ENCODE data around the gene CRELD2. TPM values are rescaled to one million over a fixed set of nuclear protein-coding genes. Genes with fewer than 3 reads are reported as not detected.

Gene CRELD2
- total and polyA plus RNA-seq, 2 experiments from 2014 or later = 35.7 to 47.7 TPM

DNA sequence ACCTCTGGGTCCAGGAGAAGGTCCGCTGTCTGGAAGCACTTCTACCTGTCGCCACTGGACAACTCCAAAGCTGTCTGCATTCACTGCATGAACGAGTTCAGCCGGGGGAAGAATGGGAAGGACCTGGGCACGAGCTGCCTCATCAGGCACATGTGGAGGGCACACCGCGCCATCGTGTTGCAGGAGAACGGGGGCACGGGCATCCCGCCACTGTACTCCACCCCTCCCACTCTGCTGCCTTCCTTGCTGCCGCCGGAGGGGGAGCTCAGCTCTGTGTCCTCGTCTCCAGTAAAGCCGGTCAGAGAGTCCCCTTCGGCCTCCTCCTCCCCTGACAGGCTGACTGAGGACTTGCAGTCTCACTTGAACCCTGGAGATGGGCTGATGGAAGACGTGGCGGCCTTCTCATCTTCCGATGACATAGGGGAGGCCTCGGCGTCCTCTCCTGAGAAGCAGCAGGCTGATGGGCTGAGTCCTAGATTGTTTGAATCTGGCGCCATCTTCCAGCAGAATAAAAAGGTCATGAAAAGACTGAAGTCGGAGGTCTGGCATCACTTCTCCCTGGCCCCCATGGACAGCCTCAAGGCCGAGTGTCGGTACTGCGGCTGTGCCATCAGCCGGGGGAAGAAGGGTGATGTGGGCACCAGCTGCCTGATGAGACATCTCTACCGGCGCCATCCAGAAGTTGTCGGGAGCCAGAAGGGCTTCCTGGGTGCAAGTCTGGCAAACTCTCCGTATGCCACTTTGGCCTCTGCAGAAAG, 33.8 kb upstream of the CRELD2 start:
- Mint-ChIP-seq H3K27me3 (ENCODE audit: insufficient read depth, low read depth, poor library complexity) (peaks cover 6% of the 10 kb centered on the region), H3K27ac (no peak overlapping the region), H3K4me1 (peaks cover 10% of the 10 kb centered on the region; the same call in 2 of the 3 replicates), H3K36me3 (ENCODE audit: low read depth) (peaks cover 70% of the 10 kb centered on the region), H3K4me3 (no peak overlapping the region), H3K9me3 (peaks cover 12% of the 10 kb centered on the region)
- Histone ChIP-seq H3F3A (replicated peaks; ENCODE audit: low read depth) (no peaks in the 10 kb centered on the region), H3K27me3 (ENCODE audit: insufficient read depth) (no peaks in the 10 kb centered on the region), H4K20me1 (replicated peaks; ENCODE audit: insufficient read depth) (peaks cover 27% of the 10 kb centered on the region), H3K79me2 (replicated peaks; ENCODE audit: insufficient read depth) (peaks cover 43% of the 10 kb centered on the region), H3K4me1 (ENCODE audit: insufficient read depth) (no peaks in the 10 kb centered on the region), H3K36me3 (ENCODE audit: insufficient read depth) (peaks cover 1% of the 10 kb centered on the region), H3K4me2 (no peak overlapping the region), H2AFZ (no peak overlapping the region), H3K4me3 (no peak overlapping the region), H3K27ac (ENCODE audit: low read depth) (no peak overlapping the region), H3K9me2 (ENCODE audit: insufficient read depth) (no peaks in the 10 kb centered on the region)
- DNase-seq (ENCODE audit: low spot score) (no peak), ATAC-seq (no peak)
- no peak for TF ChIP-seq JUNB (IDR thresholded peaks at IDR 0.05; ENCODE audit: unreplicated experiment)
- no peak for TF ChIP-seq EZH2phosphoT487 (IDR thresholded peaks at IDR 0.05; ENCODE audit: unreplicated experiment)
- TF ChIP-seq, protein P1, sequence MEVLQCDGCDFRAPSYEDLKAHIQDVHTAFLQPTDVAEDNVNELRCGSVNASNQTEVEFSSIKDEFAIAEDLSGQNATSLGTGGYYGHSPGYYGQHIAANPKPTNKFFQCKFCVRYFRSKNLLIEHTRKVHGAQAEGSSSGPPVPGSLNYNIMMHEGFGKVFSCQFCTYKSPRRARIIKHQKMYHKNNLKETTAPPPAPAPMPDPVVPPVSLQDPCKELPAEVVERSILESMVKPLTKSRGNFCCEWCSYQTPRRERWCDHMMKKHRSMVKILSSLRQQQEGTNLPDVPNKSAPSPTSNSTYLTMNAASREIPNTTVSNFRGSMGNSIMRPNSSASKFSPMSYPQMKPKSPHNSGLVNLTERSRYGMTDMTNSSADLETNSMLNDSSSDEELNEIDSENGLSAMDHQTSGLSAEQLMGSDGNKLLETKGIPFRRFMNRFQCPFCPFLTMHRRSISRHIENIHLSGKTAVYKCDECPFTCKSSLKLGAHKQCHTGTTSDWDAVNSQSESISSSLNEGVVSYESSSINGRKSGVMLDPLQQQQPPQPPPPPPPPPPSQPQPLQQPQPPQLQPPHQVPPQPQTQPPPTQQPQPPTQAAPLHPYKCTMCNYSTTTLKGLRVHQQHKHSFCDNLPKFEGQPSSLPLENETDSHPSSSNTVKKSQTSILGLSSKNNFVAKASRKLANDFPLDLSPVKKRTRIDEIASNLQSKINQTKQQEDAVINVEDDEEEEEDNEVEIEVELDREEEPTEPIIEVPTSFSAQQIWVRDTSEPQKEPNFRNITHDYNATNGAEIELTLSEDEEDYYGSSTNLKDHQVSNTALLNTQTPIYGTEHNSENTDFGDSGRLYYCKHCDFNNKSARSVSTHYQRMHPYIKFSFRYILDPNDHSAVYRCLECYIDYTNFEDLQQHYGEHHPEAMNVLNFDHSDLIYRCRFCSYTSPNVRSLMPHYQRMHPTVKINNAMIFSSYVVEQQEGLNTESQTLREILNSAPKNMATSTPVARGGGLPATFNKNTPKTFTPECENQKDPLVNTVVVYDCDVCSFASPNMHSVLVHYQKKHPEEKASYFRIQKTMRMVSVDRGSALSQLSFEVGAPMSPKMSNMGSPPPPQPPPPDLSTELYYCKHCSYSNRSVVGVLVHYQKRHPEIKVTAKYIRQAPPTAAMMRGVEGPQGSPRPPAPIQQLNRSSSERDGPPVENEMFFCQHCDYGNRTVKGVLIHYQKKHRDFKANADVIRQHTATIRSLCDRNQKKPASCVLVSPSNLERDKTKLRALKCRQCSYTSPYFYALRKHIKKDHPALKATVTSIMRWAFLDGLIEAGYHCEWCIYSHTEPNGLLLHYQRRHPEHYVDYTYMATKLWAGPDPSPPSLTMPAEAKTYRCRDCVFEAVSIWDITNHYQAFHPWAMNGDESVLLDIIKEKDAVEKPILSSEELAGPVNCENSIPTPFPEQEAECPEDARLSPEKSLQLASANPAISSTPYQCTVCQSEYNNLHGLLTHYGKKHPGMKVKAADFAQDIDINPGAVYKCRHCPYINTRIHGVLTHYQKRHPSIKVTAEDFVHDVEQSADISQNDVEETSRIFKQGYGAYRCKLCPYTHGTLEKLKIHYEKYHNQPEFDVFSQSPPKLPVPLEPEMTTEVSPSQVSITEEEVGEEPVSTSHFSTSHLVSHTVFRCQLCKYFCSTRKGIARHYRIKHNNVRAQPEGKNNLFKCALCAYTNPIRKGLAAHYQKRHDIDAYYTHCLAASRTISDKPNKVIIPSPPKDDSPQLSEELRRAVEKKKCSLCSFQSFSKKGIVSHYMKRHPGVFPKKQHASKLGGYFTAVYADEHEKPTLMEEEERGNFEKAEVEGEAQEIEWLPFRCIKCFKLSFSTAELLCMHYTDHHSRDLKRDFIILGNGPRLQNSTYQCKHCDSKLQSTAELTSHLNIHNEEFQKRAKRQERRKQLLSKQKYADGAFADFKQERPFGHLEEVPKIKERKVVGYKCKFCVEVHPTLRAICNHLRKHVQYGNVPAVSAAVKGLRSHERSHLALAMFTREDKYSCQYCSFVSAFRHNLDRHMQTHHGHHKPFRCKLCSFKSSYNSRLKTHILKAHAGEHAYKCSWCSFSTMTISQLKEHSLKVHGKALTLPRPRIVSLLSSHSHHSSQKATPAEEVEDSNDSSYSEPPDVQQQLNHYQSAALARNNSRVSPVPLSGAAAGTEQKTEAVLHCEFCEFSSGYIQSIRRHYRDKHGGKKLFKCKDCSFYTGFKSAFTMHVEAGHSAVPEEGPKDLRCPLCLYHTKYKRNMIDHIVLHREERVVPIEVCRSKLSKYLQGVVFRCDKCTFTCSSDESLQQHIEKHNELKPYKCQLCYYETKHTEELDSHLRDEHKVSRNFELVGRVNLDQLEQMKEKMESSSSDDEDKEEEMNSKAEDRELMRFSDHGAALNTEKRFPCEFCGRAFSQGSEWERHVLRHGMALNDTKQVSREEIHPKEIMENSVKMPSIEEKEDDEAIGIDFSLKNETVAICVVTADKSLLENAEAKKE (CRISPR knock-in tag; IDR thresholded peaks at IDR 0.05) = no peak
- TF ChIP-seq ZNF331 (CRISPR knock-in tag; IDR thresholded peaks at IDR 0.05; ENCODE audit: low read depth) = no peak
- no peak for TF ChIP-seq ZNF114 (CRISPR knock-in tag; IDR thresholded peaks at IDR 0.05)
- TF ChIP-seq STAT1 (IDR thresholded peaks at IDR 0.05; ENCODE audit: unreplicated experiment) = no peak
- TF ChIP-seq POLR2AphosphoS5 (IDR thresholded peaks at IDR 0.05; ENCODE audit: low read depth) = no peak
- TF ChIP-seq CREB1 (CRISPR knock-in tag; IDR thresholded peaks at IDR 0.05; ENCODE audit: low read depth) = no peak
- TF ChIP-seq, protein P2, sequence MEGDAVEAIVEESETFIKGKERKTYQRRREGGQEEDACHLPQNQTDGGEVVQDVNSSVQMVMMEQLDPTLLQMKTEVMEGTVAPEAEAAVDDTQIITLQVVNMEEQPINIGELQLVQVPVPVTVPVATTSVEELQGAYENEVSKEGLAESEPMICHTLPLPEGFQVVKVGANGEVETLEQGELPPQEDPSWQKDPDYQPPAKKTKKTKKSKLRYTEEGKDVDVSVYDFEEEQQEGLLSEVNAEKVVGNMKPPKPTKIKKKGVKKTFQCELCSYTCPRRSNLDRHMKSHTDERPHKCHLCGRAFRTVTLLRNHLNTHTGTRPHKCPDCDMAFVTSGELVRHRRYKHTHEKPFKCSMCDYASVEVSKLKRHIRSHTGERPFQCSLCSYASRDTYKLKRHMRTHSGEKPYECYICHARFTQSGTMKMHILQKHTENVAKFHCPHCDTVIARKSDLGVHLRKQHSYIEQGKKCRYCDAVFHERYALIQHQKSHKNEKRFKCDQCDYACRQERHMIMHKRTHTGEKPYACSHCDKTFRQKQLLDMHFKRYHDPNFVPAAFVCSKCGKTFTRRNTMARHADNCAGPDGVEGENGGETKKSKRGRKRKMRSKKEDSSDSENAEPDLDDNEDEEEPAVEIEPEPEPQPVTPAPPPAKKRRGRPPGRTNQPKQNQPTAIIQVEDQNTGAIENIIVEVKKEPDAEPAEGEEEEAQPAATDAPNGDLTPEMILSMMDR (conservative IDR thresholded peaks at IDR 0.05; ENCODE audit: low read depth in 2 of 2) = no peak
- TF ChIP-seq NANOG (IDR thresholded peaks at IDR 0.05; ENCODE audit: borderline replicate concordance) = no peak
- TF ChIP-seq, protein P3, sequence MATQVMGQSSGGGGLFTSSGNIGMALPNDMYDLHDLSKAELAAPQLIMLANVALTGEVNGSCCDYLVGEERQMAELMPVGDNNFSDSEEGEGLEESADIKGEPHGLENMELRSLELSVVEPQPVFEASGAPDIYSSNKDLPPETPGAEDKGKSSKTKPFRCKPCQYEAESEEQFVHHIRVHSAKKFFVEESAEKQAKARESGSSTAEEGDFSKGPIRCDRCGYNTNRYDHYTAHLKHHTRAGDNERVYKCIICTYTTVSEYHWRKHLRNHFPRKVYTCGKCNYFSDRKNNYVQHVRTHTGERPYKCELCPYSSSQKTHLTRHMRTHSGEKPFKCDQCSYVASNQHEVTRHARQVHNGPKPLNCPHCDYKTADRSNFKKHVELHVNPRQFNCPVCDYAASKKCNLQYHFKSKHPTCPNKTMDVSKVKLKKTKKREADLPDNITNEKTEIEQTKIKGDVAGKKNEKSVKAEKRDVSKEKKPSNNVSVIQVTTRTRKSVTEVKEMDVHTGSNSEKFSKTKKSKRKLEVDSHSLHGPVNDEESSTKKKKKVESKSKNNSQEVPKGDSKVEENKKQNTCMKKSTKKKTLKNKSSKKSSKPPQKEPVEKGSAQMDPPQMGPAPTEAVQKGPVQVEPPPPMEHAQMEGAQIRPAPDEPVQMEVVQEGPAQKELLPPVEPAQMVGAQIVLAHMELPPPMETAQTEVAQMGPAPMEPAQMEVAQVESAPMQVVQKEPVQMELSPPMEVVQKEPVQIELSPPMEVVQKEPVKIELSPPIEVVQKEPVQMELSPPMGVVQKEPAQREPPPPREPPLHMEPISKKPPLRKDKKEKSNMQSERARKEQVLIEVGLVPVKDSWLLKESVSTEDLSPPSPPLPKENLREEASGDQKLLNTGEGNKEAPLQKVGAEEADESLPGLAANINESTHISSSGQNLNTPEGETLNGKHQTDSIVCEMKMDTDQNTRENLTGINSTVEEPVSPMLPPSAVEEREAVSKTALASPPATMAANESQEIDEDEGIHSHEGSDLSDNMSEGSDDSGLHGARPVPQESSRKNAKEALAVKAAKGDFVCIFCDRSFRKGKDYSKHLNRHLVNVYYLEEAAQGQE (IDR thresholded peaks at IDR 0.05; ENCODE audit: unreplicated experiment) = no peak
- TF ChIP-seq, protein P4, sequence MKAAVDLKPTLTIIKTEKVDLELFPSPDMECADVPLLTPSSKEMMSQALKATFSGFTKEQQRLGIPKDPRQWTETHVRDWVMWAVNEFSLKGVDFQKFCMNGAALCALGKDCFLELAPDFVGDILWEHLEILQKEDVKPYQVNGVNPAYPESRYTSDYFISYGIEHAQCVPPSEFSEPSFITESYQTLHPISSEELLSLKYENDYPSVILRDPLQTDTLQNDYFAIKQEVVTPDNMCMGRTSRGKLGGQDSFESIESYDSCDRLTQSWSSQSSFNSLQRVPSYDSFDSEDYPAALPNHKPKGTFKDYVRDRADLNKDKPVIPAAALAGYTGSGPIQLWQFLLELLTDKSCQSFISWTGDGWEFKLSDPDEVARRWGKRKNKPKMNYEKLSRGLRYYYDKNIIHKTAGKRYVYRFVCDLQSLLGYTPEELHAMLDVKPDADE (IDR thresholded peaks at IDR 0.05) = no peak
- no peak for TF ChIP-seq EZH2 (IDR thresholded peaks at IDR 0.05; ENCODE audit: low read depth, unreplicated experiment)

All from GM23338 (cell line).